SU-DHL-6 (cell line): ENCODE results near the gene COMMD6.
A peak's percentile ranks its signal among the peaks of the same experiment; 100 is the strongest.

ENCODE experiments used
- H2AFZ ChIP-seq: fragments of 200-600 bp; sonication (generic); 2 replicates; pipeline ENCODE4 v1.6.1; 2014; ENCODE audit warnings: low read depth, mild to moderate bottlenecking, moderate library complexity, mixed read lengths, antibody characterized with exemption, low read length; ENCODE audit not compliant: severe bottlenecking
- H3F3A ChIP-seq: fragments of 200-600 bp; shearing (Covaris generic); 2 replicates; pipeline ENCODE4 v1.6.0; 2016; ENCODE audit warnings: antibody characterized with exemption, mild to moderate bottlenecking; ENCODE audit not compliant: insufficient read depth
- H3K27ac ChIP-seq: fragments of 200-600 bp; sonication (generic); 2 replicates; pipeline ENCODE4 v1.5.1; 2016; ENCODE audit warnings: low read depth, mild to moderate bottlenecking, low read length, moderate library complexity, mixed read lengths
- H3K27me3 ChIP-seq: fragments of 200-600 bp; sonication (generic), shearing (Covaris generic); 2 replicates; pipeline ENCODE4 v1.6.0; 2014; ENCODE audit warnings: mild to moderate bottlenecking, low read length
- H3K36me3 ChIP-seq: fragments of 200-600 bp; sonication (generic); 2 replicates; pipeline ENCODE4 v1.6.1; 2014; ENCODE audit warnings: mild to moderate bottlenecking, low read length, mixed read lengths
- H3K4me2 ChIP-seq: fragments of 300-600, 200-600 bp; shearing (Covaris generic), sonication (generic); 2 replicates; pipeline ENCODE4 v1.6.0; 2014; ENCODE audit warnings: low read length, low read depth, mild to moderate bottlenecking; ENCODE audit not compliant: poor library complexity, severe bottlenecking
- H3K4me3 ChIP-seq: fragments of 200-600 bp; sonication (generic); 2 replicates; pipeline ENCODE4 v1.5.1; 2014; ENCODE audit warnings: antibody characterized with exemption, low read length, mild to moderate bottlenecking, mixed read lengths; ENCODE audit not compliant: insufficient read depth, poor library complexity, severe bottlenecking
- H3K79me2 ChIP-seq: fragments of 200-600 bp; sonication (generic); 2 replicates; pipeline ENCODE4 v1.6.1; 2014; ENCODE audit warnings: mild to moderate bottlenecking, low read length, moderate library complexity; ENCODE audit not compliant: insufficient read depth
- H3K9ac ChIP-seq: fragments of 200-600 bp; sonication (generic); 2 replicates; pipeline ENCODE4 v1.7.0; 2014; ENCODE audit warnings: mild to moderate bottlenecking, low read length
- H3K9me2 ChIP-seq: fragments of 200-600 bp; sonication (generic); replicated peaks from 2 replicates; pipeline ENCODE4 v1.6.1; 2014; ENCODE audit warnings: low read length; ENCODE audit not compliant: insufficient read depth
- H3K9me3 ChIP-seq: fragments of 200-600 bp; sonication (generic); 2 replicates; pipeline ENCODE4 v1.6.1; 2014; ENCODE audit warnings: low read length, mixed read lengths; ENCODE audit not compliant: insufficient read depth
- H4K20me1 ChIP-seq: fragments of 200-600 bp; sonication (generic); 2 replicates; pipeline ENCODE4 v1.6.1; 2014; ENCODE audit warnings: low read depth, mild to moderate bottlenecking, antibody characterized with exemption, low read length, moderate library complexity, mixed read lengths
- CTCF ChIP-seq: fragments of 200-600 bp; sonication (generic); IDR thresholded peaks from one replicate; pipeline ENCODE4 v1.5.1; 2017; ENCODE audit warnings: antibody characterized with exemption, mild to moderate bottlenecking, low read length, moderate library complexity; ENCODE audit not compliant: insufficient read depth, poor library complexity, severe bottlenecking
- EZH2phosphoT487 ChIP-seq: fragments of 200-600 bp; sonication (generic), shearing (Covaris generic); conservative IDR thresholded peaks from 2 replicates; pipeline ENCODE4 v1.6.1; 2018; ENCODE audit warnings: mild to moderate bottlenecking, antibody characterized with exemption, low read length, moderate library complexity, mixed read lengths

The COMMD6 gene

DNA sequence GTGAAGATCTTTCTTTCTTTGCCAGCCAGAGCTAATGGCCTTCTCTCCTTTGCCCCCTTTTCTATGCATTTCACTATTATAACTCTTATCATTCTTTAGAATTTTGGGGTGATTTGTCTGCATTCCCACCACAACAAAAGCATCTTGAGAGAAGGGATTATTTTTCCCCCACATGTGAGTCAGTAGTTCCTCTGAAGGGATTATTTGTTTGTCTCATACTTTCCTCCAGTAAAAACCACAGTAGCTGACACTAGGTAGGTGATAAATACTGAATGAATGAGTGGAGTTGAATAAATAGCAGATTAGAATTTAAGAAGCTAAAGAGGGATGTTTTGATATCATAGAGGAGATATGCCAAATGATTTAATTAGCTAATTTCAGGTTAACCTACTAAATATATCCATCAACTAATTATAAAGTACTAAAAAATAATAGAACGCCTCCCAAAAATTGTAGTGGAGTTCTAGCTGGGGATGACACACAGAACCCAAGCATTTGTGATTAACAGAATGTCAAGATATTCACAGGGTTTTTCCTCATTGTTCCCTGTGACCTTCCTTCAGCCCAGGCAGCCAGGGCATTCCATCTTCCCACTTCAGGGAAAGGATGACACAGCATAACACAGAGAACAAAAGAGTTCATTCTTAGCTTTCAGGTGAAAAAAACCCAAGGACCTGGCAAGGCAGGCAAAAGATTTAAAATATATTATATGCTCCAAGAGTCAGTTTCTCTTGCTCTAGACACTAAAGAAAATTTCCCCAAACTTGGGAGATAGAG is 52.2 kb downstream of the COMMD6 start:
- Histone ChIP-seq H3K4me3 (no peak overlapping the region), H3K9me3 (no peaks in the 10 kb centered on the region), H3K27me3 (no peaks in the 10 kb centered on the region; the same call in 1 of the 2 replicates), H3K36me3 (no peaks in the 10 kb centered on the region), H2AFZ (no peak overlapping the region), H3K9ac (no peak overlapping the region), H4K20me1 (no peaks in the 10 kb centered on the region), H3F3A (no peaks in the 10 kb centered on the region), H3K79me2 (no peaks in the 10 kb centered on the region), H3K4me2 (no peak overlapping the region), H3K9me2 (no peaks in the 10 kb centered on the region), H3K27ac (no peak overlapping the region)
- no peak for TF ChIP-seq EZH2phosphoT487
- no peak for TF ChIP-seq CTCF

DNA sequence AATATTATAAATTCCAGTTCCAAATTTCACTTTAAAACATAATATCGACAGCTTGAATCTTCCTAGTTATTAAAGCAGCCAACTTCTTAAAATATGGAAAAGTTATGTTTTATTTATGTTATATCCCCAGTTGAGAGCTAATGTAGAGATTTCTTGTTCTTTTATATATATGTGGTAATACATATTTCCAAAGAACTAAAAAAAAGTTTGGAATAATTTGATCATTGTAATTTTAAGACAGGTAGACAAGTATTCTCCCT is 54.9 kb downstream of the COMMD6 start:
- Histone ChIP-seq H3K36me3 (no peaks in the 10 kb centered on the region), H2AFZ (no peak overlapping the region), H3K79me2 (no peaks in the 10 kb centered on the region), H3K4me3 (peak overlapping the region; percentile 98), H3K9ac (peak overlapping the region; percentile 63), H3K4me2 (peak overlapping the region; percentile 78), H3K9me3 (no peaks in the 10 kb centered on the region), H3F3A (0 out of 2 replicates have a peak, but pooled peaks cover 5% of the 10 kb centered on the region), H4K20me1 (0 out of 2 replicates have a peak, but pooled peaks cover 4% of the 10 kb centered on the region), H3K27ac (no peak overlapping the region), H3K27me3 (no peaks in the 10 kb centered on the region; the same call in 1 of the 2 replicates), H3K9me2 (no peaks in the 10 kb centered on the region)
- TF ChIP-seq CTCF = no peak
- TF ChIP-seq EZH2phosphoT487 = no peak

DNA sequence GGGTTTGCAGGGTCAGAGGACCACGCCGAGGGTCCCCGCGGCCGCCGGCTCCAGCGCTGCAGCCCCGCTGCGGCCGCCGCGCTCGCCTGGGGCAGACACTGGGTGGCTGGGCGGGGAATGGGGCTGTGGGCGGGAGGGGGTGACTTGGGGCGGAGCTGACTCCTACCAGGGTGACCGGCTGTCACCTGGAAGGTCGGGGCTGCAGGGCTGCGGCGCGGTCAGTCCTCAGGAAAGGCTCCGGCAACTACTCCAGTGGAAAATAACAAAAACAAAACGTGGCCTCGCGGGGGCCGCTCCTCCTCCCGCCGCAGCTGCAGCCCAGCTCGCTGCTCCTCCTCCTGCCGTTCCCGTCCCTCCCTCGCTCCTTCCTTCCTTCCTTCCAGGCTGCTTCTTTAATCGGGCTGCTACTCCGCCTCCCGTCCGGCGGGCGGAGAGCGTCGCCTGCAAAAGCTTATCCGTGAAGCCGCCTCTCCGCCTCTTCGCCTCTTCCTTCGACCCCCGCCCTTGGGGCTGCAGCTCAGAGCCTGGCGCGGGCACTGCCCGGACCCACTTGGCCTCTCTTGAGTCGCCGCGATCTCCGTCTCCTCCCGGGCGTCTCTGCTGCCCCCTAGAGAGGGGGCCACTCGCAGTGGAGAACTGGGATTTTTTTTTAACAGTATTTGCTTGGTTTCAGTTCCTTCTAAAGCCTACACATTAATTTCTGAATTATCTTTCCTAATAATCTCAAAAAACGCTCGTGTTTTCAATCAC is 55.4 kb downstream of the COMMD6 start, which contains the start of gene TBC1D4:
Gene TBC1D4 (minus strand): TSS at position 100 of the 750 bp plus-strand sequence. CDS start 402 bp downstream, outside the sequence.
- H3K27me3 ChIP-seq = no peaks in the 10 kb centered on the region; the same call in 1 of the 2 replicates
- no peaks in the 10 kb centered on the region for H3K9me3 ChIP-seq
- H3K4me2 ChIP-seq = peak within 1 kb of the TSS; percentile 78
- H3K9me2 ChIP-seq = no peaks in the 10 kb centered on the region
- peak within 1 kb of the TSS; percentile 98 for H3K4me3 ChIP-seq
- H3F3A ChIP-seq = 0 out of 2 replicates have a peak, but pooled peaks cover 5% of the 10 kb centered on the region
- H4K20me1 ChIP-seq = 0 out of 2 replicates have a peak, but pooled peaks cover 4% of the 10 kb centered on the region
- H3K9ac ChIP-seq = peak within 1 kb of the TSS; percentile 63
- peak within 1 kb of the TSS; percentile 98 for H2AFZ ChIP-seq
- TF ChIP-seq EZH2phosphoT487 = no peak
- TF ChIP-seq CTCF = peak; percentile 92
- no peaks in the 10 kb centered on the region for H3K79me2 ChIP-seq
- H3K27ac ChIP-seq = peak within 1 kb of the TSS; percentile 41
- no peaks in the 10 kb centered on the region for H3K36me3 ChIP-seq
